Measurements from ENCODE around the gene PRSS50.

PRSS50 gene

DNA sequence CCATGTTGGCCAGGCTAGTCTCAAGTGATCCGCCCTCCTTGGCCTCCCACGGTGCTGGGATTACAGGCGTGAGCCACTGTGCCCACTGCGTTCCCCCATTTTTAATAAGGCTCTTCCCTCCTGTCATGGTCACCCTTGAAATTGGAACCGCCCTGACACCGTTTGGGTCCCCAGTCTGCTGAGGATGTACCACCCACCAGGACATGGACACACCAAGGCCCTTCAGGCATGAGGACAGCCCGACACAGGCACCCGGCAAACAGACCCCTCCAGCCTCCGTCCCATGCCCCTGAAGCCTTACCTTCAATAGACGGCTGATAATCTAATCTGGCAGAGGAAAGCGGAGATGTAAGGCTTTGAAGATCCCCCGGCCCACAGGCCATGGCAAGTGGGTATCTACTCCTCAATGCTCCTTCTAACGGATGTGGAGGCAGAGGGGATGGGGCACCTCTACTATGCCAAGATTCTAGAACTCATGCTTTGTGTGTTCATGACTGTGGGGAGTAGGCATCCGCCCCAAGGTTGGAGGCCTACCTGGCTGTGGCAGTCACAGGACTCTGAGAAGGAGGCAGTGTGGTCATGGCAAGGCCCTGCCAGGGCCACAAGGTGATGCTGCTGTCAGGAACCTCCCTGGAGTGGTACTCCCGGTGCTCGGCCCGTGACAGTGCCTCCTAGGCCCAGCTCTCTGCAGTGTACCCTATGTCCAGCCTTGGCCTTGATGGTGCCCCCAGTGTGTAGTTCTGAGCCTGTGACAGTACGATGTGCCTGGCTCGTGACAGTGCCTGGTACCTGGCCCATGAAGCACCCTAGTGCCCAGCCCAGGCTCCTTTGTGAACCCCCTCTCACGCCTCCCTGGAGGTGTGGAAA lies 18.6 kb upstream of the PRSS50 start:
- DNase-seq (ENCODE audit: low read depth in 2 of 2), result no peak
- no peak overlapping the region for H3K4me3 ChIP-seq (replicated peaks in 1 of 2; ENCODE audit: low read depth in 2 of 2, low read length in 2 of 2)
- TF ChIP-seq, protein P1, sequence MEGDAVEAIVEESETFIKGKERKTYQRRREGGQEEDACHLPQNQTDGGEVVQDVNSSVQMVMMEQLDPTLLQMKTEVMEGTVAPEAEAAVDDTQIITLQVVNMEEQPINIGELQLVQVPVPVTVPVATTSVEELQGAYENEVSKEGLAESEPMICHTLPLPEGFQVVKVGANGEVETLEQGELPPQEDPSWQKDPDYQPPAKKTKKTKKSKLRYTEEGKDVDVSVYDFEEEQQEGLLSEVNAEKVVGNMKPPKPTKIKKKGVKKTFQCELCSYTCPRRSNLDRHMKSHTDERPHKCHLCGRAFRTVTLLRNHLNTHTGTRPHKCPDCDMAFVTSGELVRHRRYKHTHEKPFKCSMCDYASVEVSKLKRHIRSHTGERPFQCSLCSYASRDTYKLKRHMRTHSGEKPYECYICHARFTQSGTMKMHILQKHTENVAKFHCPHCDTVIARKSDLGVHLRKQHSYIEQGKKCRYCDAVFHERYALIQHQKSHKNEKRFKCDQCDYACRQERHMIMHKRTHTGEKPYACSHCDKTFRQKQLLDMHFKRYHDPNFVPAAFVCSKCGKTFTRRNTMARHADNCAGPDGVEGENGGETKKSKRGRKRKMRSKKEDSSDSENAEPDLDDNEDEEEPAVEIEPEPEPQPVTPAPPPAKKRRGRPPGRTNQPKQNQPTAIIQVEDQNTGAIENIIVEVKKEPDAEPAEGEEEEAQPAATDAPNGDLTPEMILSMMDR (IDR thresholded peaks at IDR 0.05; ENCODE audit: low read depth, low read length), result no peak

DNA sequence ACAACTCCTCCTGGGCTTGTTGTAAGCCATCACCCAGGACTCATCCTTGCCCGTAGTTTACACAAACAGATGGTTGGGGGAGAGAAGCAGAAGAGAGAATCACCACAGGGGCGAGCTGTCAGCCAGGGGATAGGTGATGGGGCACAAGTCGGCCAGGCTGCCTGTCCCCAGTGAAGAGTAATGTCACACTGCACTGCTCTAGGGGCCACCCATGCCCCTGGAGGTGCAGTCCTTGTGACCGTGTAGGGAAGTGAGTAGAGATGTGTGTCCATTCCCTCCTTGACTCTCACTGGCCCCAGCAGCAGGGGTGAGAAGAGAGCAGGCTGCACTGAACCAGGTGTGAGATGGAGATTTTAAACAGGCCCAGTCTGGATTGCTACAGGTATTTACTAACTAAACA lies 17.1 kb upstream of the PRSS50 start:
- no peak for DNase-seq (ENCODE audit: low read depth in 2 of 2)
- TF ChIP-seq, protein P1 (IDR thresholded peaks at IDR 0.05; ENCODE audit: low read depth, low read length), result no peak
- no peak overlapping the region for H3K4me3 ChIP-seq (replicated peaks in 1 of 2; ENCODE audit: low read depth in 2 of 2, low read length in 2 of 2)

DNA sequence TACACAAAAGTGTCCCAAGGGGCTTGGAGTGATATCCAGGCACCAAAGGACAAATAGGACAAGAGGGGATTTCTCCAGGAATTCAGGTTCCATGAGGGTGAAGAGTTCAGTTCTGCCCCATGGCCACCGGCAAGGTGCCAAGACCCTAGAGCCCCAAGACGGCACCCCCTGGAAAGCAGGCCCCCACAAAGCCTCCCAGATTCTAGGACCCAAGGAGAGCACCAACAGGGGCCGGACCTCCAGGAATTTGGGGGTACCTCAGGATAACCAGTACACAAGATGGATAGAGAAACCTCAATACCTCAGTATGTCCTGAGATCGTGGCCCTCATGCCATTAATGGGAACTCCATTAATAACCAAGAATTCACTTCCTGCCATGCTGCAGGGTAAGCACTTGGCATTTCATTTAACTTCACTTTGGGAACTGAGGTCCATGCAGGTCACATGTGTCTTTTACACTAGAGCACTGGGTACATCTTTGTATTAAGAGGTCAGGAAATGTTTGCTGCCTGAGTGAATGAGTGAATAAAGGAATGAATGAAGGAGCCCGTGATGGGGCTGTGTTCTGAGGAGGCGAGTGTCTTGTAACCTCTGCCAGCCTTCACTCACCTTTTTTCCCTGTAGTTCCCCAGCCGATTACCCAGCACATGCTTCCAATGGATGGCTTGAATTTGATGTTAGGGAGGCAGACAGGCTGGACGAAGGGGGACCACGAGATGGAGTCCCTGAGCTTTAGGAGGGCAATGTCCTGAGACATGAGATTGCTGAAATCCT lies 15.5 kb upstream of the PRSS50 start:
- TF ChIP-seq, protein P1 (IDR thresholded peaks at IDR 0.05; ENCODE audit: low read depth, low read length), result peak; percentile 33
- H3K4me3 ChIP-seq (replicated peaks in 1 of 2; ENCODE audit: low read depth in 2 of 2, low read length in 2 of 2), result no peak overlapping the region
- peak; percentile 17 to 34 for DNase-seq (ENCODE audit: low read depth in 2 of 2)

DNA sequence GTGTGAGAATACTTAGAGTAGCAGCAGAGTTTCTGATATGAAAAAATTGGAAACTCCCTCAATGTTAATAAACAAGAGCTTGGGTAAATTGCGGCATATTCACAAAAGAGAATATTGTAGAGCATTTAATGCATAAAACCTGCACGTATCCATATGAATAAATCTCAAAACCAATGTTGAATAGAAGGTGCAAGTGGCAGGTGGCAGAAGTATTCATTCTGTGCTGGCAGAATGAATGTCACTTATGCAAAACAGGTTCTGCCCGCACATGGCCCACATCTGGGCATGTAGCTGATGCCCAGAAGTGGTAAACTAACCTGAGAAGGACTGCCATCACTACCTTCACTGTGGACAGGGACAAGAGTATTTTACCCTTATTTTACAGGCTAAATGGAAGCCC lies 14.1 kb upstream of the PRSS50 start:
- no peak for DNase-seq (ENCODE audit: low read depth in 2 of 2)
- TF ChIP-seq, protein P1 (IDR thresholded peaks at IDR 0.05; ENCODE audit: low read depth, low read length), result no peak
- H3K4me3 ChIP-seq (replicated peaks in 1 of 2; ENCODE audit: low read depth in 2 of 2, low read length in 2 of 2), result no peak overlapping the region

DNA sequence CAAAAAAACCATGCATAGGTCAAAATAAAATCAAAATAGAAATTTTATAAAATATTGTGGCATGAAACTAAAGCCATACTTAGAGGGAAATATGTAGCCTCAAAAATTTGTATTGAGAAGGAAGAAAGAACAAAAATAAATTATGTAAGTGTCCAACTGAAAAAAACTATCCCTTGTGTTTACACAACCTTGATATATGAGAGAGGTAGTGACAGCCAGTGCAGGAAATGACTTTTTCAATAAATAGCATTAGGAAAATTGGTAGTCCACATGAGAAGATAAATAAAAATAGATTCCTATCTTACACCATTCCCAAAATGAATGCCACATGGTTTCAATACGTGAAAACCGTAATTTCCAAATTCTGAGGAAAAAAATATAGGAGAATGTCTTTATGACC lies 13.2 kb upstream of the PRSS50 start:
- TF ChIP-seq, protein P1 (IDR thresholded peaks at IDR 0.05; ENCODE audit: low read depth, low read length), result no peak
- DNase-seq (ENCODE audit: low read depth in 2 of 2), result no peak
- H3K4me3 ChIP-seq (replicated peaks in 1 of 2; ENCODE audit: low read depth in 2 of 2, low read length in 2 of 2), result no peak overlapping the region

DNA sequence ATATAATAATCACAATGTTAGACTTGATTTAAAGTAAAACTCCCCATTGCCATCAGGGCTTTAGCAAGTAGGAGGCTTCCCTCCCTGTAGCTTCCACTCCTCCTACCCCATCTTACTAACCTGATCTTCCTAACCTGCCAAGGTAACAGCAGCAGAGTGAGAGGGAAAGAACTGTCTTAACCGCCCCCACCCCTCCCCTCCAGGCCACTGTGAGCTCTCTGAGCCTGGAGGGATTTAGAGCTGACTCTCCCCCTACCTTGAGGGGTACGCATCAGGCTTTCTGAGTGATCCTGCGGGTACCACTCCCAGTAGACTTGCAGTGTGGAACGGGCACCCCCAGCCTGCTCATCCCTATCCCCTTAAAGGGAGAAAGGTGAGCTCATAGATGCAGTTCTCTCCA lies 11.4 kb upstream of the PRSS50 start:
- no peak overlapping the region for H3K4me3 ChIP-seq (replicated peaks in 1 of 2; ENCODE audit: low read depth in 2 of 2, low read length in 2 of 2)
- TF ChIP-seq, protein P1 (IDR thresholded peaks at IDR 0.05; ENCODE audit: low read depth, low read length), result no peak
- no peak for DNase-seq (ENCODE audit: low read depth in 2 of 2)
